H1 (cell line): ENCODE data around the gene TXNDC2. TPM values are rescaled to one million over a fixed set of nuclear protein-coding genes. Genes with fewer than 3 reads are reported as not detected.

Source experiments
- CTCF ChIA-PET: fragments of 300-600 bp; sonication (Branson Sonifier 250); formaldehyde crosslinking; loops from one replicate; lab custom pipeline; 2021; ENCODE audit not compliant: partially characterized antibody; lab: Charles Lee
- POLR2A ChIA-PET: fragments of 300-600 bp; sonication (Branson Sonifier 250); formaldehyde crosslinking; loops from one replicate; lab custom pipeline; 2021; ENCODE audit warnings: inconsistent platforms; ENCODE audit not compliant: partially characterized antibody; lab: Charles Lee
- DNase-seq, 2 experiments: peaks; one replicate each; pipeline versions ENCODE4 v3.0.0 to v3.0.0-alpha.2; 2010 to 2022; ENCODE audit warnings: low spot score in 2 of 2, low read depth in 1 of 2, mixed read lengths in 1 of 2
- FAIRE-seq: peaks from 2 replicates; lab custom pipeline; 2011; peaks lifted over from hg19 to GRCh38; lab: Jason Lieb, UNC
- H2AFZ ChIP-seq: 2 replicates; pipeline ENCODE4 v1.8.1; 2012; ENCODE audit warnings: low read length, inconsistent platforms
- H2AK5ac ChIP-seq: 2 replicates; pipeline ENCODE4 v1.6.1; 2013; ENCODE audit warnings: low read depth, low read length
- H2BK120ac ChIP-seq: replicated peaks from 2 replicates; pipeline ENCODE3; 2013; ENCODE audit warnings: low read depth, low read length, inconsistent platforms
- H2BK12ac ChIP-seq: 2 replicates; pipeline ENCODE4 v1.6.1; 2013; ENCODE audit warnings: low read depth, low read length
- H2BK15ac ChIP-seq: 2 replicates; pipeline ENCODE4 v1.6.1; 2013; ENCODE audit warnings: low read length
- H2BK20ac ChIP-seq: 2 replicates; pipeline ENCODE4 v1.6.1; 2013; ENCODE audit warnings: low read length
- H2BK5ac ChIP-seq: 2 replicates; pipeline ENCODE4 v1.6.1; 2013; ENCODE audit warnings: low read depth, low read length
- H3K14ac ChIP-seq: 2 replicates; pipeline ENCODE4 v1.6.1; 2013; ENCODE audit warnings: inconsistent platforms; ENCODE audit not compliant: insufficient read length
- H3K18ac ChIP-seq: 2 replicates; pipeline ENCODE4 v1.6.1; 2013; ENCODE audit warnings: low read length; ENCODE audit errors: extremely low read depth
- H3K23ac ChIP-seq: 2 replicates; pipeline ENCODE4 v1.6.1; 2013; ENCODE audit warnings: inconsistent platforms; ENCODE audit not compliant: insufficient read length
- H3K23me2 ChIP-seq: 2 replicates; pipeline ENCODE4 v1.6.1; 2013; ENCODE audit warnings: low read depth, low read length
- H3K27ac ChIP-seq: 2 replicates; pipeline ENCODE4 v1.6.1; 2011; ENCODE audit warnings: low read depth, low read length, inconsistent platforms
- H3K27me3 ChIP-seq, 4 experiments: replicated peaks in 1 of 4; 1 replicate in 1 of 4; 2 replicates in 3 of 4; pipeline versions ENCODE4 v1.6.1 to v1.8.1; 2011 to 2013; ENCODE audit warnings: low read length in 3 of 4, mild to moderate bottlenecking in 3 of 4, inconsistent platforms in 2 of 4, mixed read lengths in 2 of 4, moderate library complexity in 1 of 4; ENCODE audit not compliant: control insufficient read depth in 3 of 4, insufficient read depth in 3 of 4; ENCODE audit errors: extremely low read depth in 1 of 4
- H3K36me3 ChIP-seq, 4 experiments: 2 replicates each; pipeline versions ENCODE4 v1.6.1 to v1.8.1; 2011 to 2013; ENCODE audit warnings: mild to moderate bottlenecking in 4 of 4, low read length in 3 of 4, moderate library complexity in 2 of 4, control low read depth in 1 of 4, inconsistent platforms in 1 of 4; ENCODE audit not compliant: insufficient read depth in 4 of 4, control insufficient read depth in 2 of 4
- H3K4ac ChIP-seq: replicated peaks from 2 replicates; pipeline ENCODE3; 2013; ENCODE audit warnings: low read length, low read depth, mixed read lengths, inconsistent platforms; ENCODE audit not compliant: insufficient read length
- H3K4me1 ChIP-seq, 4 experiments: replicated peaks in 1 of 4; 1 replicate in 1 of 4; 2 replicates in 3 of 4; pipeline versions ENCODE4 v1.6.1 to v1.8.1; 2011 to 2013; ENCODE audit warnings: low read length in 3 of 4, inconsistent platforms in 2 of 4, mixed read lengths in 1 of 4; ENCODE audit not compliant: insufficient read depth in 4 of 4, control insufficient read depth in 3 of 4
- H3K4me2 ChIP-seq, 2 experiments: 2 replicates each; pipeline versions ENCODE4 v1.6.1 to v1.8.1; 2011 to 2013; ENCODE audit warnings: low read depth in 2 of 2, low read length in 2 of 2, control low read depth in 1 of 2, inconsistent platforms in 1 of 2, mild to moderate bottlenecking in 1 of 2; ENCODE audit not compliant: insufficient read depth in 1 of 2
- H3K4me3 ChIP-seq, 4 experiments: fragments of 200-600, 300-600 bp in 1 of 4; sonication (generic), shearing (Covaris generic), sonication (Bioruptor Twin) in 1 of 4; 2 replicates each; pipeline versions ENCODE4 v1.5.1 to v1.8.1; 2011 to 2016; ENCODE audit warnings: low read length in 4 of 4, low read depth in 3 of 4, control low read depth in 2 of 4, inconsistent platforms in 2 of 4, mild to moderate bottlenecking in 2 of 4, mixed read lengths in 1 of 4, moderate library complexity in 1 of 4; ENCODE audit not compliant: insufficient read depth in 2 of 4; ENCODE audit errors: extremely low read depth in 1 of 4
- H3K56ac ChIP-seq: replicated peaks from 2 replicates; pipeline ENCODE3; 2013; ENCODE audit warnings: low read depth, mild to moderate bottlenecking, mixed read lengths, low read length, inconsistent platforms; ENCODE audit not compliant: insufficient read length
- H3K79me1 ChIP-seq: 2 replicates; pipeline ENCODE4 v1.6.1; 2013; ENCODE audit warnings: low read depth, low read length, control low read depth
- H3K79me2 ChIP-seq, 2 experiments: 2 replicates each; pipeline versions ENCODE4 v1.6.1 to v1.8.1; 2012 to 2013; ENCODE audit warnings: low read length in 2 of 2, mild to moderate bottlenecking in 2 of 2, inconsistent platforms in 1 of 2; ENCODE audit not compliant: insufficient read depth in 2 of 2, control insufficient read depth in 1 of 2
- H3K9ac ChIP-seq, 4 experiments: replicated peaks in 1 of 4; 1 replicate in 1 of 4; 2 replicates in 3 of 4; pipeline versions ENCODE4 v1.6.1 to v1.8.1; 2011 to 2013; ENCODE audit warnings: low read depth in 3 of 4, low read length in 3 of 4, control low read depth in 2 of 4, mild to moderate bottlenecking in 2 of 4, moderate library complexity in 2 of 4, inconsistent platforms in 1 of 4; ENCODE audit errors: extremely low read depth in 1 of 4
- H3K9me3 ChIP-seq, 2 experiments: 2 replicates each; pipeline versions ENCODE4 v1.6.1 to v1.8.1; 2012 to 2013; ENCODE audit warnings: mild to moderate bottlenecking in 2 of 2, moderate library complexity in 2 of 2, control low read depth in 1 of 2, inconsistent platforms in 1 of 2, low read depth in 1 of 2, low read length in 1 of 2, mixed read lengths in 1 of 2; ENCODE audit not compliant: insufficient read depth in 2 of 2
- H4K20me1 ChIP-seq, 2 experiments: replicated peaks in 1 of 2; 2 replicates each; pipeline versions ENCODE3 to v1.8.1; 2011 to 2013; ENCODE audit warnings: inconsistent platforms in 2 of 2, low read length in 2 of 2, mild to moderate bottlenecking in 1 of 2; ENCODE audit not compliant: insufficient read depth in 2 of 2, control insufficient read depth in 1 of 2
- H4K5ac ChIP-seq: 2 replicates; pipeline ENCODE4 v1.6.1; 2013; ENCODE audit warnings: low read length, low read depth, mixed read lengths, inconsistent platforms; ENCODE audit not compliant: insufficient read length
- H4K8ac ChIP-seq: 2 replicates; pipeline ENCODE4 v1.8.0; 2013; ENCODE audit warnings: mild to moderate bottlenecking, moderate library complexity, low read length, inconsistent platforms; ENCODE audit not compliant: insufficient read depth; ENCODE audit errors: extremely low read depth
- H4K91ac ChIP-seq: replicated peaks from 2 replicates; pipeline ENCODE3; 2013; ENCODE audit warnings: low read length, mixed read lengths, inconsistent platforms; ENCODE audit not compliant: insufficient read length
- ASH2L ChIP-seq: fragments of 200-600, 300-600 bp; sonication (generic); IDR thresholded peaks from one replicate; pipeline ENCODE4 v1.7.1; 2017; ENCODE audit warnings: low read length
- ATF3 ChIP-seq: IDR thresholded peaks from 2 replicates; pipeline ENCODE4 v1.6.1; 2011; ENCODE audit warnings: low read depth, mild to moderate bottlenecking, low read length; ENCODE audit not compliant: insufficient read depth
- CBX5 ChIP-seq: fragments of 300-800, 300-1000 bp; sonication (generic); IDR thresholded peaks from 2 replicates; pipeline ENCODE4 v1.7.1; 2016; ENCODE audit warnings: antibody characterized with exemption, low read length, low read depth
- CHD1 ChIP-seq: IDR thresholded peaks from 2 replicates; pipeline ENCODE4 v1.6.1; 2012; ENCODE audit warnings: low read depth, low read length, improper control_type of control experiment
- E2F6 ChIP-seq: IDR thresholded peaks from 2 replicates; pipeline ENCODE4 v1.6.1; 2012; ENCODE audit warnings: inconsistent platforms
- KDM1A ChIP-seq: fragments of 200-600, 300-600 bp; sonication (generic); IDR thresholded peaks from 2 replicates; pipeline ENCODE4 v1.7.1; 2016; ENCODE audit warnings: mild to moderate bottlenecking, low read length, borderline replicate concordance
- KDM5A ChIP-seq: fragments of 200-600 bp; IDR thresholded peaks from 2 replicates; pipeline ENCODE4 v1.7.1; 2012; ENCODE audit warnings: mild to moderate bottlenecking, low read length, inconsistent platforms, mixed read lengths
- NRF1 ChIP-seq: IDR thresholded peaks from 2 replicates; pipeline ENCODE4 v1.6.1; 2011; ENCODE audit warnings: mild to moderate bottlenecking, low read depth, low read length, improper control_type of control experiment
- POLR2A ChIP-seq, 2 experiments: IDR thresholded peaks; 1 replicate in 1 of 2; 2 replicates in 1 of 2; pipeline ENCODE4 v1.6.1; 2011; ENCODE audit warnings: low read depth in 2 of 2, low read length in 2 of 2, mild to moderate bottlenecking in 2 of 2; ENCODE audit errors: control extremely low read depth in 1 of 2
- POU5F1 ChIP-seq: IDR thresholded peaks from 2 replicates; pipeline ENCODE4 v1.6.1; 2011; ENCODE audit warnings: low read depth, mild to moderate bottlenecking, low read length, moderate library complexity
- RBBP5 ChIP-seq: IDR thresholded peaks from 2 replicates; pipeline ENCODE4 v1.7.1; 2012; ENCODE audit warnings: low read depth, mild to moderate bottlenecking, inconsistent platforms, low read length, moderate library complexity, borderline replicate concordance
- SIRT6 ChIP-seq: IDR thresholded peaks from one replicate; pipeline ENCODE4 v1.7.1; 2012; ENCODE audit warnings: low read length, inconsistent platforms
- SIX5 ChIP-seq: IDR thresholded peaks from 2 replicates; pipeline ENCODE4 v1.6.1; 2011; ENCODE audit warnings: mild to moderate bottlenecking, low read depth, low read length
- WGBS, 2 experiments: shearing (Covaris generic) in 1 of 2; methylation state at CpG; one replicate each; pipeline versions ENCODE4 v1.1.6 to v1.1.7; 2013 to 2015; ENCODE audit warnings: low lambda C conversion rate in 2 of 2, mixed read lengths in 2 of 2, inconsistent platforms in 1 of 2, low coverage in 1 of 2, missing lambda C conversion rate in 1 of 2; ENCODE audit not compliant: insufficient replicate concordance in 2 of 2, insufficient coverage in 1 of 2, insufficient read length in 1 of 2; ENCODE audit errors: extremely low coverage in 1 of 2, missing lambda C conversion rate in 1 of 2; 5-methylcytosine and 5-hydroxymethylcytosine counted together
- polyA plus RNA-seq, 7 experiments: library from polyadenylated mRNA; depleted of rRNA in 3 of 7; stranded (reverse) in 5 of 7; unstranded in 2 of 7; fragments of >200 nt in 5 of 7; fragments of 200-250 nt in 2 of 7; gene quantifications; 1 replicate in 5 of 7; 2 replicates in 1 of 7; 4 replicates in 1 of 7; pipeline versions ENCODE4 v1.2.1 to v1.2.3, GENCODE V29; 2011 to 2013; ENCODE audit warnings: missing spikeins in 2 of 7, mixed read lengths in 2 of 7
- total RNA-seq: library from RNA; stranded (reverse); fragmentation: NEBNext Ultra II Directional; extraction: Animal tissue kit (Norgen Biotek cat#: 25700); gene quantifications from 2 replicates; pipeline ENCODE4 v1.2.1, GENCODE V29; 2021

TXNDC2 gene
- total and polyA plus RNA-seq, 2 of the 8 experiments (the other 6 are each of a cell fraction or from before 2014, with no cell fraction given) = 0.09 TPM; not detected in 1

- no peak overlapping the region for H3K27ac ChIP-seq
- 93% methylated on average over 5 of the region's 5 CpGs; no CpG with 5 or more reads in 1 of the 2 experiments for WGBS, 2 experiments
- H3K4me1 ChIP-seq = no peaks in the 10 kb centered on the region
- H3K9ac ChIP-seq = no peak overlapping the region
- POLR2A ChIA-PET = no interaction called here
- no peak overlapping the region for H2AFZ ChIP-seq
- H3K79me1 ChIP-seq = no peaks in the 10 kb centered on the region
- no peaks in the 10 kb centered on the region for H3K27me3 ChIP-seq
- H4K5ac ChIP-seq = no peak overlapping the region
- H4K91ac ChIP-seq = no peak overlapping the region
- no peak overlapping the region for H2BK12ac ChIP-seq
- no peak for FAIRE-seq
- no peaks in the 10 kb centered on the region for H3K23me2 ChIP-seq
- no peak overlapping the region for H3K4me3 ChIP-seq
- TF ChIP-seq E2F6 = no peak
- TF ChIP-seq KDM5A = no peak
- no peak for TF ChIP-seq SIX5
- no peak for TF ChIP-seq SIRT6
- TF ChIP-seq NRF1 = no peak
- no peak for TF ChIP-seq ASH2L
- TF ChIP-seq CBX5 = no peak
- TF ChIP-seq RBBP5 = no peak
- TF ChIP-seq POU5F1 = no peak
- no peak for TF ChIP-seq CHD1
- TF ChIP-seq ATF3 = no peak
- TF ChIP-seq KDM1A = no peak
- no peak for TF ChIP-seq POLR2A (IDR thresholded peaks at IDR 0.05; ENCODE audit: control extremely low read depth in 1 of 2, low read depth in 2 of 2, low read length in 2 of 2)
- H4K20me1 ChIP-seq = no peaks in the 10 kb centered on the region
- no peak overlapping the region for H3K18ac ChIP-seq
- H2BK120ac ChIP-seq = no peak overlapping the region
- H3K4me2 ChIP-seq = no peak overlapping the region
- CTCF ChIA-PET = no interaction called here
- H3K14ac ChIP-seq = no peak overlapping the region
- H4K8ac ChIP-seq = no peak overlapping the region
- no peak overlapping the region for H2BK20ac ChIP-seq
- H3K23ac ChIP-seq = no peak overlapping the region
- no peaks in the 10 kb centered on the region for H3K9me3 ChIP-seq
- H2AK5ac ChIP-seq = no peak overlapping the region
- no peak overlapping the region for H2BK15ac ChIP-seq
- no peaks in the 10 kb centered on the region for H3K79me2 ChIP-seq
- H3K4ac ChIP-seq = no peak overlapping the region
- H3K56ac ChIP-seq = no peak overlapping the region
- no peak overlapping the region for H2BK5ac ChIP-seq
- no peak for DNase-seq
- H3K36me3 ChIP-seq = no peaks in the 10 kb centered on the region
Observed at GRCh38 chr18:9887992-9888391, 2.2 kb downstream of the TXNDC2 start.
